ENCODE results near the gene KIFAP3.
"Not testable (repeated sequence)": the region's sequence is repeated elsewhere in the genome, so short reads cannot be mapped to it uniquely, and the experiment has no call there.

The KIFAP3 gene

DNA sequence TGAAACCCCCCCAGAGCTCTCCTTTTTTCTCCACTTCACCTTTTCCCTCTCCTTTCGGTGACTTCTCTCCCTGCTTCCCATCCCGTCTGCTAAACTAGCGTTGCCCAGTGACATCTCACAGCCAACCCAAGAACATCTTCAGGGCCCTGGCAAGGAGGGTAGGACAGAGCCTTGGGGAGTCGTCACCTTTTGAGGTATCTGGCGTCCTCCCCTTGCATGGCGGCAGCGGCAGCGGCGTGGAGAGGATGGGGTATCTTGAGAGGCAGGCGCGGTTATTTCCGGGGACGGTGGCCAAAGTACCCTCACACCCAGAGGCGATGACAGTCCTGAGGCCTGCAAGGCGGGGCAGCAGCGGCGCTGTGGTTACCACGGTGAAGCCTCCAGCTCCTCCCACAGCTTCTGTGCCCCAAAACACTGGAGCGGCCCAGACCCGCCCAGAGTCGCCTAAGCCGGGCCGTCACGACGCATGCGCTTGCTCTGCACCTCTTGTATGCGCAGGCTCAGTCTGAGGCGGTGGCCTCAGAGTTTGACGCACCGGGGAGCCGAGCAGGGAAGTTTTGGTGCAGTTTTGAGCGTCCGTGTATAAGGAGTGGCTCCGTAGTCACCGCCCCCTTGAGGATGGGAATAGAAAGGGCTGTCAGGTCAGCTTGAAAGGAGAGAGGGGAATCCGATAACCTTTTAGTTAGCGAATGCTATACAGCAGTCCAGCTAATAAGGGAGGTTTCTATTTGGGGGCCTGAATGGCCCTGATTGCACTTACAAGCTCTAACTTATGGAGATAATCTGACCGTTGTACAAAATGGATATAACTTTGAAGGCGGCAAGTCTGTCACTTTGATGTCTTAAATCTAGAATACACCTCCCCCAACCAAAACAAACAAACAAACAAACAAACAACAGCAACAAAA lies at the start of gene KIFAP3:
Gene KIFAP3, minus strand, starts transcription at position 446 of the 908 bp plus-strand sequence. Its CDS starts 228 bp downstream, at position 218.
- DNase-seq (ENCODE audit: extremely low spot score), result peak; percentile 98
- CTCF ChIA-PET, result interaction anchor here (0.6 kb wide), 1 partner anchor 316 kb away, joined by 7 read pairs; no protein-coding TSS in a partner anchor
- POLR2A ChIA-PET, result interaction anchor here (0.8 to 1.7 kb wide), 4 partner anchors 23 to 181 kb away, joined by 3 to 5 read pairs (median 4); partner anchors contain the start of gene SCYL3
- no peak for TF ChIP-seq FOXM1 (IDR thresholded peaks at IDR 0.05; ENCODE audit: borderline replicate concordance)
- TF ChIP-seq LEF1 (IDR thresholded peaks at IDR 0.05; ENCODE audit: borderline replicate concordance), result no peak
- TF ChIP-seq L3MBTL2 (conservative IDR thresholded peaks at IDR 0.05), result peak; percentile 76
- peak; percentile 61 for TF ChIP-seq PKNOX1 (IDR thresholded peaks at IDR 0.05)
- TF ChIP-seq BHLHE40 (IDR thresholded peaks at IDR 0.05; ENCODE audit: borderline replicate concordance), result no peak

DNA sequence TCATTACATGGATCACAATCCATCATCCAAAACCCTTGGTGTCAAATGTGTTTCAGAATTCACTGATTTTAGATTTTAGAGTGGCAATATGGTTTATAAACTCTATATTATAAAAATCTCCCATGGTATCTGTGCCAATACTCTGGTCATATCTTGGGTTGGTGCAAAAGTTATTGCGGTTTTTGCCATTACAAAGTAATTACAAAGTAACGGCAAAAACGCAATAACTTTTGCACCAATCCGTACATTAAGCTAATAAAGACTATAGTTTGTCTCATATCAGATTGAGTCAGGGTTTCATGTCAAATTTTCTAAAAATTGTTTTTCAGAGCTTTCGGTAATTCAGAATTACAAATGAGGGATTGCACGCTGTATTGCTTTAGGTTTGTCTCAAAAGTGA lies 47.9 kb upstream of the KIFAP3 start:
- TF ChIP-seq ARNT (IDR thresholded peaks at IDR 0.05), result no peak
- no peak for TF ChIP-seq TARDBP (IDR thresholded peaks at IDR 0.05)
- no peak for TF ChIP-seq ZNF384 (IDR thresholded peaks at IDR 0.05)
- no peak for TF ChIP-seq SP1 (IDR thresholded peaks at IDR 0.05)
- no peak for TF ChIP-seq SUZ12 (IDR thresholded peaks at IDR 0.05)
- no peak for TF ChIP-seq BHLHE40 (IDR thresholded peaks at IDR 0.05; ENCODE audit: borderline replicate concordance)
- TF ChIP-seq CTBP1 (IDR thresholded peaks at IDR 0.05; ENCODE audit: borderline replicate concordance), result no peak
- TF ChIP-seq PKNOX1 (IDR thresholded peaks at IDR 0.05), result no peak
- TF ChIP-seq NFRKB (IDR thresholded peaks at IDR 0.05), result no peak
- TF ChIP-seq ELF4 (IDR thresholded peaks at IDR 0.05), result no peak
- TF ChIP-seq L3MBTL2 (conservative IDR thresholded peaks at IDR 0.05), result no peak
- TF ChIP-seq FOXK2 (IDR thresholded peaks at IDR 0.05), result no peak
- no peak for TF ChIP-seq LEF1 (IDR thresholded peaks at IDR 0.05; ENCODE audit: borderline replicate concordance)
- no peak for TF ChIP-seq FOXA1 (IDR thresholded peaks at IDR 0.05)
- TF ChIP-seq FOXM1 (IDR thresholded peaks at IDR 0.05; ENCODE audit: borderline replicate concordance), result no peak
- no peak for TF ChIP-seq HDGF (IDR thresholded peaks at IDR 0.05; ENCODE audit: borderline replicate concordance)
- ChIA-PET CTCF (no interaction called here), POLR2A (no interaction called here)
- no peak for DNase-seq (ENCODE audit: extremely low spot score)

DNA sequence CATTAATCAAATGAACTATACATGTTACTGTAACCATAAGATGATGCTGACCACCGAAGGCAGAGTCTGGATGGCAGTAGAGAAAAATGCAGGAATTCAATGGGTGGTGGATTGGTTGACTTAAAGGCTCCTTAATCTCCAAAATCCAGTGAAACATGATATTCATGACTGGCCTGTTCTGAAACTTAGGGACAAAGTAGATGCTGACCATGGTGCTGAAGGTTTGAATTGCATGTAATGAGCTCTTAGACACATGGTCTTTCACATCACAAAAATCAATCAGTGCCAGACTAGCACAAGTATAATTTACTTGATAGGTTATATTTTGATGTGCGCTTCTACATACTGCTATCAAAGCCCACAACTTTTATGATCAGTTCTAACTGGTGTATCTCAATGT lies 40.4 kb upstream of the KIFAP3 start:
- ChIA-PET CTCF (no interaction called here), POLR2A (no interaction called here)
- no peak for TF ChIP-seq CTBP1 (IDR thresholded peaks at IDR 0.05; ENCODE audit: borderline replicate concordance)
- TF ChIP-seq PKNOX1 (IDR thresholded peaks at IDR 0.05), result no peak
- no peak for TF ChIP-seq HDGF (IDR thresholded peaks at IDR 0.05; ENCODE audit: borderline replicate concordance)
- TF ChIP-seq LEF1 (IDR thresholded peaks at IDR 0.05; ENCODE audit: borderline replicate concordance), result no peak
- no peak for TF ChIP-seq NFRKB (IDR thresholded peaks at IDR 0.05)
- TF ChIP-seq FOXM1 (IDR thresholded peaks at IDR 0.05; ENCODE audit: borderline replicate concordance), result no peak
- no peak for TF ChIP-seq ELF4 (IDR thresholded peaks at IDR 0.05)
- no peak for TF ChIP-seq SUZ12 (IDR thresholded peaks at IDR 0.05)
- TF ChIP-seq L3MBTL2 (conservative IDR thresholded peaks at IDR 0.05), result no peak
- TF ChIP-seq ARNT (IDR thresholded peaks at IDR 0.05), result no peak
- no peak for TF ChIP-seq BHLHE40 (IDR thresholded peaks at IDR 0.05; ENCODE audit: borderline replicate concordance)
- DNase-seq (ENCODE audit: extremely low spot score), result no peak

- CTCF ChIA-PET; DNase-seq (ENCODE audit: extremely low spot score); POLR2A ChIA-PET: not testable (repeated sequence)
Observed at GRCh38 chr1:170113140-170113539, 38.6 kb upstream of the KIFAP3 start.

- TF ChIP-seq BHLHE40 (IDR thresholded peaks at IDR 0.05; ENCODE audit: borderline replicate concordance) (no peak), TARDBP (IDR thresholded peaks at IDR 0.05) (no peak), L3MBTL2 (conservative IDR thresholded peaks at IDR 0.05) (0 out of 2 replicates have a peak, but pooled peaks have one; percentile 24)
- DNase-seq (ENCODE audit: extremely low spot score), result no peak
- ChIA-PET POLR2A (interaction anchor here (0.9 kb wide), 1 partner anchor 23 kb away, joined by 3 read pairs; the partner anchor contains the start of gene KIFAP3), CTCF (no interaction called here)
Observed at GRCh38 chr1:170097449-170097948, 23.0 kb upstream of the KIFAP3 start.

- TF ChIP-seq HDGF (IDR thresholded peaks at IDR 0.05; ENCODE audit: borderline replicate concordance) (no peak), L3MBTL2 (conservative IDR thresholded peaks at IDR 0.05) (peak; percentile 33; the same call in 1 of the 2 replicates)
- CTCF ChIA-PET, result no interaction called here
- DNase-seq (ENCODE audit: extremely low spot score), result no peak
- POLR2A ChIA-PET, result interaction anchor here (0.9 kb wide), 1 partner anchor 22 kb away, joined by 3 read pairs; the partner anchor contains the start of gene KIFAP3
Observed at GRCh38 chr1:170096806-170097340, 22.4 kb upstream of the KIFAP3 start.
